Loucy (cell line): ENCODE measurements around the gene BCL2L14.

Experiments
- EZH2phosphoT487 ChIP-seq: fragments of 200-600 bp; IDR thresholded peaks from 2 replicates; pipeline ENCODE4 v1.6.1; 2018; ENCODE audit warnings: antibody characterized with exemption, mild to moderate bottlenecking, moderate library complexity, borderline replicate concordance
- TF ChIP-seq, protein P1 (sequence below): fragments of 200-600 bp; sonication (generic); conservative IDR thresholded peaks from 2 replicates; pipeline ENCODE4 v1.5.1; 2014; ENCODE audit warnings: mild to moderate bottlenecking, antibody characterized with exemption, low read length

DNA sequence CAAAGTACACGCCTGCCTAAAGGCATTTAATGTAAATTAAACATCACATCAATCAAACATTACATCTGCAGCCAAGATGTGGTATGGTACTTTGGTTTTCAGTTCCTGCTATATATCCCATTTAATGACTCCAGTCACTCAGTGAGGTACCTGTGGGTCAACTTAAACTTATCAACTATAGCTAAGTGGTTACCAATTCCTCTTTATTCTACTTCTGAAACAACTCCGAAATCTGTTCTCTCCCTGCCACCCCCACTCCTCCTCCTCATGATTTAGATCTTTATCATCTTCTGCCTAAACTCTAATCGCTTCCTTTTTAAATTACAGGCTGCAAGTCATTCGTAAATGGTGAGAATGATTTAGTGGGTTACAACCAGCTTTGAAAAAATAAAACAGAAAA, 57.9 kb downstream of the BCL2L14 start:
- TF ChIP-seq, protein P1, sequence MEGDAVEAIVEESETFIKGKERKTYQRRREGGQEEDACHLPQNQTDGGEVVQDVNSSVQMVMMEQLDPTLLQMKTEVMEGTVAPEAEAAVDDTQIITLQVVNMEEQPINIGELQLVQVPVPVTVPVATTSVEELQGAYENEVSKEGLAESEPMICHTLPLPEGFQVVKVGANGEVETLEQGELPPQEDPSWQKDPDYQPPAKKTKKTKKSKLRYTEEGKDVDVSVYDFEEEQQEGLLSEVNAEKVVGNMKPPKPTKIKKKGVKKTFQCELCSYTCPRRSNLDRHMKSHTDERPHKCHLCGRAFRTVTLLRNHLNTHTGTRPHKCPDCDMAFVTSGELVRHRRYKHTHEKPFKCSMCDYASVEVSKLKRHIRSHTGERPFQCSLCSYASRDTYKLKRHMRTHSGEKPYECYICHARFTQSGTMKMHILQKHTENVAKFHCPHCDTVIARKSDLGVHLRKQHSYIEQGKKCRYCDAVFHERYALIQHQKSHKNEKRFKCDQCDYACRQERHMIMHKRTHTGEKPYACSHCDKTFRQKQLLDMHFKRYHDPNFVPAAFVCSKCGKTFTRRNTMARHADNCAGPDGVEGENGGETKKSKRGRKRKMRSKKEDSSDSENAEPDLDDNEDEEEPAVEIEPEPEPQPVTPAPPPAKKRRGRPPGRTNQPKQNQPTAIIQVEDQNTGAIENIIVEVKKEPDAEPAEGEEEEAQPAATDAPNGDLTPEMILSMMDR, result no peak
- no peak for TF ChIP-seq EZH2phosphoT487
